Memory B cell (primary cell): Measurements from ENCODE around the gene GLB1L.
"Not testable (repeated sequence)": the region's sequence is repeated elsewhere in the genome, so short reads cannot be mapped to it uniquely, and the experiment has no call there.

Experiments used
- ATAC-seq: fragments of 150-1000 bp; cut with Tn5 transposase; 2 replicates; pipeline ENCODE4 v1.10.0; 2021; ENCODE audit warnings: low read depth, mild to moderate bottlenecking, moderate library complexity
- DNase-seq, 2 donors: peaks; one replicate each; pipeline ENCODE4 v3.0.0; 2022; ENCODE audit warnings: low spot score in 2 of 2
- H3K27ac Mint-ChIP-seq: one replicate; pipeline ENCODE4 v1.8.0; 2022; ENCODE audit warnings: mild to moderate bottlenecking, moderate library complexity, mixed read lengths
- H3K27me3 Mint-ChIP-seq: one replicate; pipeline ENCODE4 v1.8.0; 2022; ENCODE audit warnings: mixed read lengths
- H3K36me3 Mint-ChIP-seq: one replicate; pipeline ENCODE4 v1.8.0; 2022; ENCODE audit warnings: mild to moderate bottlenecking, mixed read lengths
- H3K4me1 Mint-ChIP-seq: one replicate; pipeline ENCODE4 v1.8.0; 2022; ENCODE audit warnings: mixed read lengths
- H3K4me3 Mint-ChIP-seq: one replicate; pipeline ENCODE4 v1.8.0; 2022; ENCODE audit warnings: mild to moderate bottlenecking, moderate library complexity, mixed read lengths
- H3K9me3 Mint-ChIP-seq: one replicate; pipeline ENCODE4 v1.8.0; 2022; ENCODE audit warnings: mixed read lengths

GLB1L gene

GRCh38 chr2:219273937-219274336 is 28.7 kb upstream of the GLB1L start:
- Mint-ChIP-seq H3K4me3 (no peak overlapping the region), H3K36me3 (peaks cover 8% of the 10 kb centered on the region), H3K27ac (no peak overlapping the region), H3K4me1 (peaks cover 31% of the 10 kb centered on the region), H3K9me3 (no peaks in the 10 kb centered on the region), H3K27me3 (no peaks in the 10 kb centered on the region)
- no peak for DNase-seq
- ATAC-seq: no peak

- H3K4me1 Mint-ChIP-seq: peaks cover 26% of the 10 kb centered on the region
- H3K9me3 Mint-ChIP-seq: no peaks in the 10 kb centered on the region
- no peak overlapping the region for H3K27ac Mint-ChIP-seq
- peaks cover 8% of the 10 kb centered on the region for H3K36me3 Mint-ChIP-seq
- no peak overlapping the region for H3K4me3 Mint-ChIP-seq
- ATAC-seq (no peak), DNase-seq (no peak)
- no peaks in the 10 kb centered on the region for H3K27me3 Mint-ChIP-seq
These were observed 27.8 kb upstream of the GLB1L start for GRCh38 chr2:219272995-219273394.

- no peaks in the 10 kb centered on the region for H3K27me3 Mint-ChIP-seq
- H3K4me3 Mint-ChIP-seq: no peak overlapping the region
- peaks cover 24% of the 10 kb centered on the region for H3K4me1 Mint-ChIP-seq
- peaks cover 8% of the 10 kb centered on the region for H3K36me3 Mint-ChIP-seq
- H3K9me3 Mint-ChIP-seq: no peaks in the 10 kb centered on the region
- no peak for DNase-seq
- ATAC-seq: no peak
- no peak overlapping the region for H3K27ac Mint-ChIP-seq
These were observed 27.1 kb upstream of the GLB1L start for GRCh38 chr2:219272356-219272755.

GRCh38 chr2:219271021-219271420 is 25.8 kb upstream of the GLB1L start:
- H3K36me3 Mint-ChIP-seq: peaks cover 11% of the 10 kb centered on the region
- no peaks in the 10 kb centered on the region for H3K9me3 Mint-ChIP-seq
- H3K4me3 Mint-ChIP-seq: no peak overlapping the region
- no peak overlapping the region for H3K27ac Mint-ChIP-seq
- H3K4me1 Mint-ChIP-seq: peaks cover 24% of the 10 kb centered on the region
- ATAC-seq (no peak), DNase-seq (no peak)
- no peaks in the 10 kb centered on the region for H3K27me3 Mint-ChIP-seq

- Mint-ChIP-seq H3K27ac (no peak overlapping the region), H3K4me3 (no peak overlapping the region)
These were observed 24.8 kb upstream of the GLB1L start for GRCh38 chr2:219270055-219270372.

GRCh38 chr2:219269362-219270054 is 24.3 kb upstream of the GLB1L start:
- Mint-ChIP-seq H3K4me3 (no peak overlapping the region), H3K27me3 (no peaks in the 10 kb centered on the region), H3K27ac (no peak overlapping the region), H3K36me3 (peaks cover 7% of the 10 kb centered on the region), H3K9me3 (no peaks in the 10 kb centered on the region), H3K4me1 (peaks cover 22% of the 10 kb centered on the region)
- no peak for DNase-seq
- no peak for ATAC-seq

More at GRCh38 chr2:219270055-219270372, 24.8 kb upstream of the GLB1L start:
- Mint-ChIP-seq H3K27me3 (no peaks in the 10 kb centered on the region), H3K36me3 (peaks cover 11% of the 10 kb centered on the region), H3K4me1 (peaks cover 24% of the 10 kb centered on the region), H3K9me3 (no peaks in the 10 kb centered on the region)
- ATAC-seq (no peak), DNase-seq (no peak)

GRCh38 chr2:219268294-219268693 is 23.1 kb upstream of the GLB1L start:
- no peak for DNase-seq
- no peaks in the 10 kb centered on the region for H3K27me3 Mint-ChIP-seq
- peaks cover 7% of the 10 kb centered on the region for H3K36me3 Mint-ChIP-seq
- no peaks in the 10 kb centered on the region for H3K9me3 Mint-ChIP-seq
- no peak for ATAC-seq
- H3K27ac Mint-ChIP-seq: no peak overlapping the region
- H3K4me1 Mint-ChIP-seq: peaks cover 20% of the 10 kb centered on the region
- H3K4me3 Mint-ChIP-seq: no peak overlapping the region

- Mint-ChIP-seq H3K27ac (no peak overlapping the region), H3K9me3 (no peaks in the 10 kb centered on the region), H3K4me3 (no peak overlapping the region), H3K27me3 (no peaks in the 10 kb centered on the region), H3K36me3 (peaks cover 7% of the 10 kb centered on the region), H3K4me1 (peaks cover 16% of the 10 kb centered on the region)
- DNase-seq (no peak), ATAC-seq (no peak)
These were observed 21.6 kb upstream of the GLB1L start for GRCh38 chr2:219266886-219267285.

GRCh38 chr2:219266232-219266631 is 21.0 kb upstream of the GLB1L start:
- Mint-ChIP-seq H3K27me3 (no peaks in the 10 kb centered on the region), H3K4me1 (peaks cover 16% of the 10 kb centered on the region), H3K27ac (no peak overlapping the region), H3K4me3 (no peak overlapping the region), H3K36me3 (peaks cover 7% of the 10 kb centered on the region), H3K9me3 (no peaks in the 10 kb centered on the region)
- ATAC-seq (no peak), DNase-seq (no peak)

GRCh38 chr2:219261024-219261855 is 16.0 kb upstream of the GLB1L start:
- DNase-seq: no peak
- Mint-ChIP-seq H3K4me1 (peaks cover 4% of the 10 kb centered on the region), H3K36me3 (peaks cover 11% of the 10 kb centered on the region), H3K4me3 (no peak overlapping the region), H3K27me3 (no peaks in the 10 kb centered on the region), H3K27ac (no peak overlapping the region), H3K9me3 (no peaks in the 10 kb centered on the region)
- ATAC-seq: no peak

GRCh38 chr2:219258942-219259341 is 13.7 kb upstream of the GLB1L start:
- H3K27ac Mint-ChIP-seq, DNase-seq, H3K9me3 Mint-ChIP-seq, H3K4me3 Mint-ChIP-seq, H3K27me3 Mint-ChIP-seq, ATAC-seq: not testable (repeated sequence)
- Mint-ChIP-seq H3K4me1 (peaks cover 10% of the 10 kb centered on the region), H3K36me3 (peaks cover 11% of the 10 kb centered on the region)

- Mint-ChIP-seq H3K27ac (peak overlapping the region; percentile 91), H3K4me1 (peaks cover 34% of the 10 kb centered on the region), H3K4me3 (peak overlapping the region; percentile 82), H3K27me3 (no peaks in the 10 kb centered on the region), H3K9me3 (no peaks in the 10 kb centered on the region), H3K36me3 (peaks cover 19% of the 10 kb centered on the region)
- ATAC-seq (peak; percentile 45), DNase-seq (peak in 1 of 2 donors; percentile 54)
These were observed 9.5 kb upstream of the GLB1L start for GRCh38 chr2:219254590-219255201.

GRCh38 chr2:219253753-219254589 is 8.7 kb upstream of the GLB1L start, which contains the start of gene TUBA4A:
TUBA4A (minus strand) TSS chr2:219253918; CDS start chr2:219253858, 60 bp downstream.
- peak; percentile 78 for ATAC-seq
- H3K9me3 Mint-ChIP-seq: no peaks in the 10 kb centered on the region
- H3K27me3 Mint-ChIP-seq: no peaks in the 10 kb centered on the region
- peak within 1 kb of the TSS; percentile 91 for H3K27ac Mint-ChIP-seq
- H3K36me3 Mint-ChIP-seq: peaks cover 18% of the 10 kb centered on the region
- peak; percentile 89 to 91 for DNase-seq
- H3K4me3 Mint-ChIP-seq: peak within 1 kb of the TSS; percentile 82
- peaks cover 41% of the 10 kb centered on the region for H3K4me1 Mint-ChIP-seq
